Activated CD4-positive, alpha-beta T cell treated with anti-CD3 and anti-CD28 coated beads for 24 hours (primary cell): ENCODE measurements around the gene BRWD1.

Experiments
- DNase-seq, 2 donors: peaks; one replicate each; pipeline ENCODE4 v3.0.0-alpha.2; 2020; ENCODE audit warnings: low read depth in 2 of 2

Gene BRWD1

DNA sequence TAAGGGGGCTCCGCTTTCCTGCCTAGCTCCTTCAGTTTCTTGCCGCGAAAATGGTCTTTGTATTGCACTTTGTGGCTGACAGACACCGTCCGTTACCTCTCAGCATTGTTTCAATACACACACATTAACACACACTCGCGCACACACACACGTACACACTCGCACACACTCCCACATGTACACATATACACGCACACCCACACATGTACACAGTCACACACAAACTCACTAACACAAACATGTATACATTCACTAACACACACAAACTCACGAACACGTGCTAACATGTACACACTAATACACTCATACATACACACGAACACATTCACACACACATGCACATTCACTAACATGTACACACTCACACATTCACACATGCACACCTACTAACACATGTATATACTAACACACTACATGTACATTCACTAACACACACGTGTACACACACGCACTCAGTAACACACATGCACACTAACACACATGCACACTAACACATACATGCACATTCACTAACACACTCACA is 179.1 kb downstream of the BRWD1 start:
- no peak for DNase-seq
